Activated CD4-positive, alpha-beta T cell treated with anti-CD3 and anti-CD28 coated beads, Interleukin-2, amount 50 U/mL, for 1 hour (primary cell): ENCODE measurements around the gene ITGB1.
"Not testable (repeated sequence)": the region's sequence is repeated elsewhere in the genome, so short reads cannot be mapped to it uniquely, and the experiment has no call there.

Experiments used
- DNase-seq: peaks from one replicate; pipeline ENCODE4 v3.0.0-alpha.2; 2020

ITGB1 gene

GRCh38 chr10:32958085-32959005 is at the start of gene ITGB1:
TSS of gene ITGB1 (minus strand) at chr10:32958230. CDS start at chr10:32935558, 22,672 bp downstream.
- DNase-seq: peak; percentile 79

GRCh38 chr10:33006342-33006887 is 48.4 kb upstream of the ITGB1 start:
- no peak for DNase-seq

- DNase-seq: peak; percentile 38
These were observed 47.6 kb upstream of the ITGB1 start for GRCh38 chr10:33005322-33006301.

GRCh38 chr10:33001908-33002492 is 44.0 kb upstream of the ITGB1 start:
- no peak for DNase-seq

- DNase-seq: not testable (repeated sequence)
These were observed 40.1 kb upstream of the ITGB1 start for GRCh38 chr10:32998060-32998581.

GRCh38 chr10:32995751-32996150 is 37.7 kb upstream of the ITGB1 start:
- no peak for DNase-seq

GRCh38 chr10:32995066-32995622 is 37.1 kb upstream of the ITGB1 start:
- DNase-seq: no peak

GRCh38 chr10:32994632-32995031 is 36.6 kb upstream of the ITGB1 start:
- not testable (repeated sequence) for DNase-seq

GRCh38 chr10:32992310-32992709 is 34.3 kb upstream of the ITGB1 start:
- not testable (repeated sequence) for DNase-seq

- DNase-seq: no peak
These were observed 32.8 kb upstream of the ITGB1 start for GRCh38 chr10:32990811-32991210.

GRCh38 chr10:32988604-32989003 is 30.6 kb upstream of the ITGB1 start:
- no peak for DNase-seq

GRCh38 chr10:32987172-32987571 is 29.1 kb upstream of the ITGB1 start:
- DNase-seq: no peak

- no peak for DNase-seq
These were observed 27.8 kb upstream of the ITGB1 start for GRCh38 chr10:32985775-32986350.

GRCh38 chr10:32985341-32985764 is 27.3 kb upstream of the ITGB1 start:
- no peak for DNase-seq

- DNase-seq: no peak
These were observed 26.1 kb upstream of the ITGB1 start for GRCh38 chr10:32984003-32984600.

GRCh38 chr10:32982911-32983909 is 25.2 kb upstream of the ITGB1 start:
- no peak for DNase-seq

- DNase-seq: no peak
These were observed 24.3 kb upstream of the ITGB1 start for GRCh38 chr10:32982293-32982709.

- no peak for DNase-seq
These were observed 23.7 kb upstream of the ITGB1 start for GRCh38 chr10:32981760-32982159.

- peak; percentile 81 for DNase-seq
These were observed 22.8 kb upstream of the ITGB1 start for GRCh38 chr10:32980558-32981468.
